Measurements from ENCODE around the gene KBTBD13.

- TF ChIP-seq CTCF (IDR thresholded peaks at IDR 0.05) (peak; percentile 66), EZH2phosphoT487 (IDR thresholded peaks at IDR 0.05) (no peak), EZH2 (IDR thresholded peaks at IDR 0.05) (no peak)
Observed at GRCh38 chr15:65085990-65086679, 9.6 kb downstream of the KBTBD13 start.

Data from neural progenitor cell (in vitro differentiated cells).